ENCODE results near the gene BTNL2. TPM values are rescaled to one million over a fixed set of nuclear protein-coding genes. Genes with fewer than 3 reads are reported as not detected.
"Not testable (repeated sequence)": the region's sequence is repeated elsewhere in the genome, so short reads cannot be mapped to it uniquely, and the experiment has no call there.

The BTNL2 gene, protein sequence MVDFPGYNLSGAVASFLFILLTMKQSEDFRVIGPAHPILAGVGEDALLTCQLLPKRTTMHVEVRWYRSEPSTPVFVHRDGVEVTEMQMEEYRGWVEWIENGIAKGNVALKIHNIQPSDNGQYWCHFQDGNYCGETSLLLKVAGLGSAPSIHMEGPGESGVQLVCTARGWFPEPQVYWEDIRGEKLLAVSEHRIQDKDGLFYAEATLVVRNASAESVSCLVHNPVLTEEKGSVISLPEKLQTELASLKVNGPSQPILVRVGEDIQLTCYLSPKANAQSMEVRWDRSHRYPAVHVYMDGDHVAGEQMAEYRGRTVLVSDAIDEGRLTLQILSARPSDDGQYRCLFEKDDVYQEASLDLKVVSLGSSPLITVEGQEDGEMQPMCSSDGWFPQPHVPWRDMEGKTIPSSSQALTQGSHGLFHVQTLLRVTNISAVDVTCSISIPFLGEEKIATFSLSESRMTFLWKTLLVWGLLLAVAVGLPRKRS
- not detected for total RNA-seq

DNA sequence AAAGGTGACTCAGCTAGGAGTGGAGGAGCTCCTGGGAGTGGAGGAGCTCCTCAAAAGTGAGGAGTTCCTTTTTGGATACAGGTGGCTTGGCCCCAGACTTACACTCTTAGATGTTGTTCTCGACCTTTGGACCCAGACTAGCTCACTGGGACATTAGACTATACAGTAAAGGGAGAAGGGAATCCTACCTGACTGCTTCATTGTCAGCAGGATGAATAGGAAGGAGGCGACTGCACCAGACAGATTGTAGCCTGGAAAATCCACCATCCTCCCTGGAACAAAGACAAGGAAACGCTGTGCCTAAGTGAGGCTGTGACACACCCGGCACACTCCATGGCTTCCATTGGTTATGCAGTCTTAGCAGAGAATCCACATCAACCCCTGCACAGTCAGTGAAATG is at the start of gene BTNL2:
TSS of gene BTNL2 (minus strand) at position 325 of the 400 bp plus-strand sequence. CDS start at position 267, 58 bp downstream.
- DNase-seq: no peak

DNA sequence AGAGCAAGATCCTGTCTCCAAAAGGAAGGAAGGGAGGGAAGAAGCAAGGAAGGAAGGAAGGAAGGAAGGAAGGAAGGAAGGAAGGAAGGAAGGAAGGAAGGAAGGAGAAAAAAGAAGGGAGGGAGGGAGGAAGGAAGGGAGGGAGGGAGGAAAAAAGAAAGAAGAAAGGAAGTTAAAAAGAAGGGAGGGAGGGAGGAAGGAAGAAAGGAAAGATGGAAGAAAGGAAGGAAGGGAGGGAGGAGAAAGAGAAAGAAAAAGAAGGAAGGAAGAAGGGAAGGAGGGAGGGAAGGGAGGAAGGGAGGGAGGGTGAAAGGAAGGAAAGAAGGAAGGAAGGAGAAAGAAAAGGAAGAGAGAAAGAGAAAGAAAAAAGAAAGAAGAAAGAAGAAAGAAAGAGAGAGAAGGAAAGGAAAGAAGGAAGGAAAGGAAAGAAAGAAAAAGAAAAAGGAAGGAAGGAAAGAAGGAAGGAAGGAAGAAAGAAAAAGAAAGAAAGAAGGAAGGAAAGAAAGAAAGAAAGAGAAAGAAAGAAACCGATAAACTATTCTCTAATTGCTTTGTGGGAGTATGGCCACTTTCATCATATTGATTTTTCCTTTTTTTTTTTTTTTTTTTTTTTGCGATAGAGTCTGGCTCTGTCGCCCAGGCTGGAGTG is 42.2 kb upstream of the BTNL2 start:
- DNase-seq: no peak

DNA sequence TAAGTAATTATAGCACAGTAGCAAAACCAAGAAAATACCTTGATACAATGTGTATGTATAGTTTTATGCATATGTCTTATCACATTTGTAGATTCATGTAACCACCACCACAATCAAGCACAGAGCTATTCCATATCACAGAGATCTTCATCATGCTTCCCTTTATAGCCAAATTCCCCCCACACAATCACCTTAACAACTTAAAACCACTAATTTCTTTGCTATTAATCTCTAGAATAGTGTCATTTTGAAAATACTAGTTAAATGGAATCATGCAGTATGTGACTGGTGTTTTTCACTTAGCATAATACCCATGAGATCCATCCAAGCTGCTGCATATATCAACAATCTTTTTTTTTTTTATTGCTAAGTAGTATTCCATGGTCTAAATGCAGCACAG is 41.0 kb upstream of the BTNL2 start:
- no peak for DNase-seq

DNA sequence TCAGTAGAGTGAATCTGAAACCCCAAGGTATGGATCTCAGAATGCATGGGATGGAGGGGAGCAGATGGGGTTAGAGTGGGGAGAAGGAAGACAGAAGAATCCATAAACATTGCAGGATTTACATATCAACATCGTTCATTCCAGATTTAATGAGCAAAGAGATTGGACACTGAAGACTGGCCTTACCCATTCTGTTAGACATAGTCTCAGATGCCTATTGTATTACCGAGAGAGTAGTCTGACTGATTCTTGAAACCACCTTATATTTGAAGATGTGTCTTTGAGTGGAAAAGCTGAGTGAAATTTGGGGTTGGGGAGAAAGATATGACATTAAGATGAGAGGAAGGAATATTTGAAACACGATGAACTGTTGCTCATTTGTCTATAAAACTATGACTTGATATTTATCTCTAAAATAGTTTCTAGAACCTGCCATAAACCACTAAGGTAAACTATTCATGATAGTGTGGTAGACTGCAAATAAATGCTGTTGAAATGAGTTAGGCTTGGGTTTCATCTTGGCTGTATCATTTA is 38.4 kb upstream of the BTNL2 start:
- no peak for DNase-seq

DNA sequence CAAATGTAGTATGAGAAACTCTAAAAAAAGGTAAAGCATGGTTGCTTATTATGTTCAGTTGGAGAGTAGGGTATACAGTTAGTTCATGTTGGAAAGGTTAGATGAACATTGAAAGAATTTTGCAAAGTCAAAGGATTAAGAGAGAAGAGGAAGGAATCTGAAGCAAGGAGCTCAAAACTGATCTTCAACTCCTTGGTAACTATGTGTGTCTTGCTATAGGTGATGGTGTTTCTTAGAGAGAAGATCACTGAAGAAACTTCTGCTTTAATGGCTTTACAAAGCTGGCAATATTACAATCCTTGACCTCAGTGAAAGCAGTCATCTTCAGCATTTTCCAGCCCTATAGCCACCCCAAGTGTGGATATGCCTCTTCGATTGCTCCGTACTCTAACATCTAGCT is 37.5 kb upstream of the BTNL2 start:
- no peak for DNase-seq

DNA sequence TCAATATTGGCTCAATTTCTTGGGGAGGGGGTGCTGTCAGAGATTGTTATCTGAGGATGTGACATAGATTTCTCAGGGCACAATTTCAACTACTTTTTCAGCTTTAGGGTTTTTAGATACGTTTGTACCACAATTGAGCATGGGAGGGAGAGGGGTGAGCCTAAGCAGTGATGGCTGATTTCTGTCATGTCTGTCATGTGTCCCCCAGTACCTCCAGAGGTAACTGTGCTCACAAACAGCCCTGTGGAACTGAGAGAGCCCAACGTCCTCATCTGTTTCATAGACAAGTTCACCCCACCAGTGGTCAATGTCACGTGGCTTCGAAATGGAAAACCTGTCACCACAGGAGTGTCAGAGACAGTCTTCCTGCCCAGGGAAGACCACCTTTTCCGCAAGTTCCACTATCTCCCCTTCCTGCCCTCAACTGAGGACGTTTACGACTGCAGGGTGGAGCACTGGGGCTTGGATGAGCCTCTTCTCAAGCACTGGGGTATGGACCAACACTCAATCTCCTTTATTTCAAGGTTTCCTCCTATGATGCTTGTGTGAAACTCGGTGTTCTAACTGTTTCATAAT is 36.1 kb upstream of the BTNL2 start:
- no peak for DNase-seq

DNA sequence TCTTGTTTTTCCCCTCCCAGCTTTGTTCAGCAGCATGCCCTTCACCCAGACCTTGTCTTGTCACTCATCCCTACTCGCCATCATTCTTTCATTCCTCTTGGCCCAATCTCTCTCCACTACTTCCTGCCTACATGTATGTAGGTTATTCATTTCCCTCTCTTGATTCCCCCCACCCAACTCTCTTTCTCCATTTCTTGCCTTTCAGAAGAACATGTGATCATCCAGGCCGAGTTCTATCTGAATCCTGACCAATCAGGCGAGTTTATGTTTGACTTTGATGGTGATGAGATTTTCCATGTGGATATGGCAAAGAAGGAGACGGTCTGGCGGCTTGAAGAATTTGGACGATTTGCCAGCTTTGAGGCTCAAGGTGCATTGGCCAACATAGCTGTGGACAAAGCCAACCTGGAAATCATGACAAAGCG is 35.3 kb upstream of the BTNL2 start:
- DNase-seq: no peak

DNA sequence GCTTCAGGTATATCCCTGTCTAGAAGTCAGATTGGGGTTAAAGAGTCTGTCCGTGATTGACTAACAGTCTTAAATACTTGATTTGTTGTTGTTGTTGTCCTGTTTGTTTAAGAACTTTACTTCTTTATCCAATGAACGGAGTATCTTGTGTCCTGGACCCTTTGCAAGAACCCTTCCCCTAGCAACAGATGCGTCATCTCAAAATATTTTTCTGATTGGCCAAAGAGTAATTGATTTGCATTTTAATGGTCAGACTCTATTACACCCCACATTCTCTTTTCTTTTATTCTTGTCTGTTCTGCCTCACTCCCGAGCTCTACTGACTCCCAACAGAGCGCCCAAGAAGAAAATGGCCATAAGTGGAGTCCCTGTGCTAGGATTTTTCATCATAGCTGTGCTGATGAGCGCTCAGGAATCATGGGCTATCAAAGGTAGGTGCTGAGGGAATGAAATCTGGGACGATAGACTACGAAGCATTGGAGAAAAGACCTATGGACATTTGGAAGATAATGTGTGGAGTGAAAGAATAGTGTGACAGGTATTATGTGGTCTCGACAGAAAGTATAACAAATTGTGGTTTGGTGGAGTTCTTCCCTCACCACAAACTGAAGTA is 32.7 kb upstream of the BTNL2 start, which contains the start of gene HLA-DRA:
TSS of gene HLA-DRA (plus strand) at position 286 of the 613 bp plus-strand sequence. CDS start at position 350, 64 bp downstream.
- DNase-seq: peak; percentile 74

DNA sequence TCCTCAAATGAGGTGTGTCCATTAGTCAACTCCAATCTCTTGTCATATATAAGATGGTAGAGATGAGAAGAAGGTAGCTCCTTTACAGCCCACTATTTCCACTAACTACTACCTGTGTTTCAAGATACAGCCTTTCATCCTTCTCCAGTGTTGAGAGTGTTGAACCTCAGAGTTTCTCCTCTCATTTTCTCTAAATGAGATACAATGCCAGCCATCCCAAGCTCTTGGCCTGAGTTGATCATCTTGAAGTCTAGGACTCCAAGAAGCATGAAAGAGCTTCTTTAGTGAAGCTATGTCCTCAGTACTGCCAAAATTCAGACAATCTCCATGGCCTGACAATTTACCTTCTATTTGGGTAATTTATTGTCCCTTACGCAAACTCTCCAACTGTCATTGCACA is 32.2 kb upstream of the BTNL2 start:
- DNase-seq: no peak

DNA sequence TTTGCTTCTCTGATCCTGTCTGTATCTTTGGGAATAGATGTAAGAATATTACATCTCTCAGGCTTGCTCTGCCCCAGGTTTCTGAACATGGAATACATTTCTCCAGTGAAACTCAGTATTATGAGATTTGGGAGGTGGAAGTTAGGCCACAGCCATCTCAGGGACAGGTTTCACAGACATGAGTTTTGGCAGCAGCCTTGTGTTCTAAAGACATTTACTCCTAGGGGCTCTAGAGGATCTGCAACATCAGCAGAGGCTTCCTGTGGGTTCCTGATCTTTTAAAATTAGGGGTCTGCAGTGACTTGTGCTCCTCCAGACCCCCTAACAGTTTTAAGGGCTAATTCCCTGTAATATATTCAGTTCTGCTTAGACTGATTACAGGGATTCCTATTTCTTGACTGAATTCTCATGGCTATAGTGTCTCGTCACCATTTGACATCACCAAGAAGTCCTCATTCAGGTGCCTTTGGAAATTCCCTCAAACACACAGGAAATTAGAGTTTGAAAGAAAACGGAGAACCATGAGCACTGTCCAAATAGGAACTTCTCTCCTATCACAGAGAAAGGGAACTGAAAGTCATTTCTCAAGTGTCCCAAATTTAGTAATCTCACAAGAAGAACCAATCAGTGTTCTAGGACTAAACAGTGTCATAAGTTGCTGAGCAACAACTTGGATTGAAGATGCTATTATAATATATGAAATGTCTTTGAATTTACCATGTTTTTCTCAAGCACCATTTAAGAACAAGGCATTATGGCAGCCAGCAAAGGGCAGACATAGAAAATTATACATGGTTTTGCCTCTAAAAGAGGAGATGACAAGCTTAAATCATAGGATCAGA is 30.2 kb upstream of the BTNL2 start:
- no peak for DNase-seq

DNA sequence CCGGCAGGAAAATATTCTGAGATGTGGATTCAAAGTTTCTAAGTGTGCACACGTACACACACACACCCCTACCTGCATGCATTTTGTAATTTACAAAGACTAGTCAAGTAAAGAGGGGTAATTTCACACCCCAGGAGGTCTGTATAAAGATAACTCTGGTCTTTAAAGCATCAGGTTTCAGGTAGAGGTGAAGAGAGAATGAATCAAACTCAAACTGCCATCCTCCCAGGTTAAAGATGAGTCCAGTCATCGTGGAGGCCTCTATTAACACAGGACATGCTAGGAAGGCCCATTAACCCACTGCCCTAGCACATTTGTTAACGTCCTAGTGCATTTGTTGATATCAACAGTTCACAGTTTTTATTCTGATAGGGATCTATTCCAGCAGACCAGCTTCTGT is 29.2 kb upstream of the BTNL2 start:
- no peak for DNase-seq

DNA sequence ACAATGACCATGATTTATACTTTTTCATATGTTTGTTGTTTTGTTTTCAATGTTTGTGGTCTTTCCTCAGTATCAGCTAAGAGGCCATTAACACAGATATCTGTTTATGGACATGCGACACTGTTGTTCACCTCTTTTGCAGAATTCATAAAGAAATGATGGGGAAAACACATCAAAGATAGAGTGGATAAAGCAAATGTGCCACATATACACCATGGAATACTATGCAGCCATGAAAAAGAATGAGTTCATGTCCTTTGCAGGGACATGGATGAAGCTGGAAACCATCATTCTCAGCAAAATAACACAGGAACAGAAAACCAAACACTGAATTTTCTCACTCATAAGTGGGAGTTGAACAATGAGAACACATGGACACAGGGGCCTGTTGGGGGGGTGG is 27.0 kb upstream of the BTNL2 start:
- DNase-seq: not testable (repeated sequence)

DNA sequence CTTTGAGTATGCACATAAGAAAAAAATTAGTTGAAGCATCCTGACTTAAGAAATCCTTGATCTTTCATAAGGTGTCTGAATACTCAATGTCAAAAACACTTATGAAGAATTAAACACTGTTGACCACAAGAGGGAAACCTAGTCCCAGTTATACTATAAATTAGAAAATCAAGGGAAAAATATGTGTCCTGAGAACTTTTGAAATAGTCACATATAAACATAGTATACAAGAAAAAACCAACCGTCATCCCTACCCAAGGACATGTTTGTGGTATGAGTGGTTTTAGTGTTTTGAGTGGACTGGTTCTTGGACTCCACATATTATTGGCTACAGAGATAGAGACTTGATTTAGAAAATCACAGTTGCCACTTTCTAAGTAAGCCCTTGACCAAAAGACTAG is 25.1 kb upstream of the BTNL2 start:
- DNase-seq: peak; percentile 53

DNA sequence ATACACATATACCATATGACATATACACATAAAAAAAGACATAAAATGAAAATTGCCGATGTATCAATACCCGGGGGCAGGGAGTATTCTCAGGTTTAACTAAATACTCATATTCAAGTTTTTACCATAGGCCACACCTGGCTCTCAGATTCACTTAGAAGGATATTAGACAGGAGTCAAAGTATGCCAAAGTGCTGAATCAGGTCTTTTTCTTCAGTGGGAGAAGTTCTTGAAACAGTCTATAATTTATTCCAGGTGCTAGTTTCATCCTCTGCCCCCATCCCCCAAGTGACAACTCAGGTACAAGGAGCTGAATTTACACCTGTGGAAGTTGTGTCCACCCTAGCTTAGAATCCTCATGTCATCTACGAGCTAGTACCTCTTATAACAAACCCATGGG is 24.2 kb upstream of the BTNL2 start:
- DNase-seq: no peak

DNA sequence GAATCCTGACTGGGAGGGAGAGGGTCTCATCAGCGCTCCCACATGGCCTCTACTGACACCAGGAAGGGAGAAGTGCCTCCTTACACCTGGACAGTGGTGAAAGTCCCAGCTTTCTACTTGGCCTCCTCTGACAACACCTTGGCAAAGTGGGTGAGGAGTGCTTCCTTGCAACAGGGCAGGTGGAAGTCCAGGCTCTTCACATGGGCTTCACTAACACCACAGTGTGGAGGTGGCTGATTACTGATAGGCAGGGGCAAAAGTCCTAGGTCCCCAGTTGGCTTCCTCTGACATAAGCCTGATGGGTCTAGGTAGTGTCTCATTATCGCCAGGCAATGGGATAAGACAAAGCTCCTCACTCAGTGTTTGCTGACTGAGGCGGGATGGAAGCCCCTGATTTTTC is 23.2 kb upstream of the BTNL2 start:
- DNase-seq: no peak

DNA sequence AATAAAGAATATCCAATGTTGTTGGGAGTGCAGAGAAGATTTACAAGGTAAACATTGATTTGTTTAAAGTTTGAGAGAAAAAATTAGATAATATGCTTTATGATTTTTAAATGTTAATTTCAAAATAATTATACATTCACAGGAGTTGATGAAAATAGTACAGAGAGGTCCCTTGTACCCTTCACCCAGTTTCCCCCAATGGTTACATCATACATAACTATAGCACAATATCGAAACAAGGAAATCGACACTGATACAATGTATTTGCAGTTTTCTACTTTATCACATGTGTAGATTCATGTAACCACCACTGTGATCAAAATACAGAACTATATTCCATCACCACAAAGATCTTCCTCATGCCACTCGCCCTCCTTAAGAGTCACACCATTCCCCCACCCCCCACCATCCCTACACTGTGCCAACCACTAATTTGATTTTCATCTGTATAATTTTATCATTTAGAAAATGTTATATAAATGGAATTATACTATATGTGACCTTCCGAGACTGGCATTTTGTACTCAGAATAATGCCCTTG is 21.0 kb upstream of the BTNL2 start:
- DNase-seq: no peak

DNA sequence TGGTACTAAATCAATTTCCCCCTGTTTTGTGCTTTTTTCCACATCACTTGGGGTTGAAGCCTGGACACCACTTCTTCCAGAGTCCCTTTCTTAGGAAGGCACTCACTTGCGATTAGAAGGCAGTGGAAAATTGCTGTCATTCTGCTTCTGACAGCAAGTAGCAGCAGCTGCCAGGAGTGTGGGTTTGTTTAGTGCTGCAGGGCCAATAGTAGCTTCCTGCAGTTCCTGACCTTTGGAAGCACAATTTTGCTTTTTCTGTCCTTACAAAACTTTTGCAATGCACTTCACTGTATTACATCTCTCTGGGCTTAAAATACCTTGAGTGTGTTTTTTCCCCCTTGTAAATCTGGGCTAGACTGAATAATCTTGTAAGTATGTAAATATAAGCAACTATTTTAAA is 20.2 kb upstream of the BTNL2 start:
- DNase-seq: no peak

DNA sequence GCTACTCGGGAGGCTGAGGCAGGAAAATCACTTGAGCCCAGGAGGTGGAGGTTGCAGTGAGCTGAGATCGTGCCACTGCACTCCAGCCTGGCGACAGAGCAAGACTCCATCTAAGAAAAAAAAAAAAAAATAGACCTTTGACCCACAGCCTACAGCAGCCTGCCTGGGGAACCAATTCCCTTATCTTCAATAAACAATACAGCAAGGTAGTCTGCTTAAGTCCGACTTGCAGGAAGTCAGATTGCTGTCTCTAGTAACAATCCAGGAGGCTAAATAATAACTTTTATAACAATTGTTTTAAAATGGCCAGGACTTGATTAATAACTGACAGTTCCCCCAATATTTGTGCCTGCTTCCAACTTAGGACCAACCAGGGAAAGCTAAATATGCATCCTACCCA is 19.4 kb upstream of the BTNL2 start:
- DNase-seq: no peak

DNA sequence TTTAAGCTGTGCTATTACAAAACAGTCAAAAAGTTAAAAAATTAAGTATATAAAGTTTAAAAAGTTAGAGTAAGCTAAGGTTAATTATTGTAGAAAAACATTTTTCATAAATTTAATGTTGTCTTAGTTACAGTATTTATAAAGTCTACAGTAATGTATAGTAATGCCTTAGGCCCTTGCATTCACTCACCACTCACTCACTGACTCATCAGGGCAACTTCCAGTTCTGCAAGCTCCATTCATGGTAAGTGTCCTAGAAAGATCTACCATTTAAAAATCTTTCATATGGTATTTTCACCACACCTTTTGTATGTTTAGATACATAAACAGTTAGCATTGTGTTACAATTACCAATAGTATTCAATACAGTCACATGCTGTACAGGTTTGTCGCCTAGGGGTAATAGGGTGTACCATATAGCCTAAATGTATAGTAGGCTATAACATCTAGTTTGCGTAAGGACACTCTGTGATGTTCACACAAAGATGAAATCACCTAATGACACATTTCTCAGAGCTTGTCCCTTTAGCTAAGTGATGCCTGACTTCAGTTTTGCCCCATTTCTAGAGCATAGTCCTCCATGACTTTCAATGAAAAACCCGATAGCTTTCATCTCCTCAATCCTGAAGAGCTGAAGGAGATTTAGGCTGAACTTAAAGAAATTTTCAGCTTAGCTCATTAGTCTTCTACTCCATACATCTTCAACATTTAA is 17.8 kb upstream of the BTNL2 start:
- no peak for DNase-seq

DNA sequence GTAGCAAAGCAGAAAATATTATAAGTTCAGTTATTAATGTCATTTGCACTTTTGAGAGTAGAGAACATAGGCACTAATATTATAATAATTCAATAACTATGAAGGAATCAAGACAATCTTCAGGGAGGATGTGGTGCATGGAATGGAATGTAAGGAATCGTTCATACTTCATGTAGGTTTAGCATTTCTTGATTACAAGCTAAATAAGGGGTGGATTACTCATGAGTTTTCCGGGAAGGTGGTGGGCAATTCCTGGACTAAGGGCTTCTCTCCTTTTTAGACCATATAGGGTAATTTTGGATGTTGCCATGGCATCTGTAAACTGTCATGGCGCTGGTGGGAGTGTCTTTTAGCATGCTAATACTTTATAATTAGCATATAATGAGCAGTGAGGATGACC is 9.1 kb upstream of the BTNL2 start:
- DNase-seq: no peak
